Measurements from ENCODE around the gene PLXNA2.
A peak's percentile ranks its signal among the peaks of the same experiment; 100 is the strongest.

The PLXNA2 gene

DNA sequence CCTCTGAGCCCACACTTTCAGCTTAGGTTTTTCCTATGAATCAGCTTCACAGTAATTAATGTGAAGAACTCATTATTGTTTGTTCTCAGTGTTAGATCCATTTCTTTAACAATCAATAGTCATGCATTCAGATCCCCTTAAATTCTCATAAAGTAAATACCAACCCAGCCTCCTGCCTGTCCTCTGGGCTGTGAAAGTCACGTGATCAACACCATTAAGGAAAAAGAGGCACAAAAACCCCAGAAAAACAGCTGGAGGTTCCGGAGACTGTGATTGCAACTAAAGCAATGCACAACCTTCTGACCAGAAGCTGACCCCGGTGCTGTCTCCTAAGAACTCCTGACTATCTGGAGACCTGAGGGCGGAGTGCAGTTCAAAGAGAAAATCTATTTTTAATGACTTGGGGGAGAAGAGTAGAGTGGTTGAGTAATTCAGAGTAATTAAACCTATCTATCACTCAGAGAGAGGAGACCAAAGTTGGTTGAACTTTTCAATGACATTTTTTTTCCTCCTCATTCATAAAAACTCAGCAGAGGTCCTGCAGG is 132.5 kb downstream of the PLXNA2 start:
- no peak for DNase-seq

DNA sequence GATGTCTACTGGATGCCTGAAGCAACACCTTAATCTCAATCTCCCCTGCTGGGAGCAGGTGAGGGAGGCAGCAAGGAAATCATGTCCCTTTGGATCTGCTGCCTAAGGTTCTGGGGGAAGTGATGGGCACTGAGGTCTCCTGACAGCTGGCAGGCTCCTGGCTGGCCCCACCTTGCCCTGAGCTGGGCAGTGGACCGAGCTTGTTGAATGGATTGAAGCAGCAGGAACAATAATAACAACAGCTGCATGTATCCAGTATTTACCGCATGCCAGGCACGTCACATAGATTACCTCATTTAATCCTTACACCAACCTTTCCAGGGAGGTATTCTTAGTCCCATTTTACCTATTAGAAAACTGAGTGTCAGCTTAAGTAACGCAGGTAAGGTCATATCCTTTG is 133.9 kb downstream of the PLXNA2 start:
- DNase-seq = no peak

DNA sequence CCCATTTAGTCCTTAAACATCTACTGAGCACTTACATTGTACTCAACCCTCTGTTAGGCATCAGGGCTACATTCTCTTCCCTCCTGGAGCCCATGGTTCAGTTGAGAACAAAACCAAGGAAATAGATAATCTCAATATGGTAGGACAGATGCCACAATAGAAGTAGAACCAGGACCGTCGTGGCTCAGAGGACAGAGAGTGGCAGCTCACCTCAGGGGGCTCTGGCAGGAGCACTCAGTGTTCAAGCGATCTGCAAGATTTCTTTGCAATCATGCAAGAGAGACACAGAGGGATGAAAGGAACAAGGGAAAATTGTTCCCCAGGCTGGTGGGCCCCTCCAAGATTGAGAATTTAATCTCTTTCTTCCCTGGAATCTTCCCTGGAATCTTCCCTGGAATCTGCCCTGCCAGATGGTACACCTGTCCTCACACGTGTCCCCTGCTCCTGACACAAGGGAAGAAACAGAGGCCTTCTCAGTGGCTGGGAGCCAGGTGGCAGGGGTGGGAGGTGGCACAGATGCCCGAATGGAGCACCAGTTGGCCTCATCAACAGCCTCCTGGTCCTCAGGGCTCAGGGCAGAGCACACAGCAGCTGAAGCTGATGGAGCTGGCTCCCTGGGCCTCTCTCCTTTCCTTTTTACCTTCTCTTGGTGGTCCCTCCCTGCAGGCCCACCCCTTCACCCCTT is 135.4 kb downstream of the PLXNA2 start:
- no peak for DNase-seq

DNA sequence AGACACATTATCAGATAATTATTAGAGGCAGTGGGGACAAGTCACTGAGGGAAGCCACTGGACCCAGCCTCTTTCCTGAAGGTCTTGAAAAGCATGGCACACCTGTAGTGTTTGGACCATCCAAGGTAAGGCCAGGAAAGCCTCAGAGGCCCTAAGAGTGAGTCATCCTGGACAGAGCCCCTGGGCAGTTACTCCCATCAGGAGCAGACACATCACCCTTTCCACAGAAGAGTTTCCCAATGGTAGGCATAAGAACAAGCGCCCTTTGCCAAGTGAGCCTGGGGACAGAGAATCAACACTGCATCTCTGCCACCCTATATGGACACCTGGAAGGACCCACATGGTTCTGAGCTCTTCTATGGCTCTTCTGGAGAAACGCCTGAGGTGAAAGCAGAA is 136.0 kb downstream of the PLXNA2 start:
- DNase-seq = no peak

DNA sequence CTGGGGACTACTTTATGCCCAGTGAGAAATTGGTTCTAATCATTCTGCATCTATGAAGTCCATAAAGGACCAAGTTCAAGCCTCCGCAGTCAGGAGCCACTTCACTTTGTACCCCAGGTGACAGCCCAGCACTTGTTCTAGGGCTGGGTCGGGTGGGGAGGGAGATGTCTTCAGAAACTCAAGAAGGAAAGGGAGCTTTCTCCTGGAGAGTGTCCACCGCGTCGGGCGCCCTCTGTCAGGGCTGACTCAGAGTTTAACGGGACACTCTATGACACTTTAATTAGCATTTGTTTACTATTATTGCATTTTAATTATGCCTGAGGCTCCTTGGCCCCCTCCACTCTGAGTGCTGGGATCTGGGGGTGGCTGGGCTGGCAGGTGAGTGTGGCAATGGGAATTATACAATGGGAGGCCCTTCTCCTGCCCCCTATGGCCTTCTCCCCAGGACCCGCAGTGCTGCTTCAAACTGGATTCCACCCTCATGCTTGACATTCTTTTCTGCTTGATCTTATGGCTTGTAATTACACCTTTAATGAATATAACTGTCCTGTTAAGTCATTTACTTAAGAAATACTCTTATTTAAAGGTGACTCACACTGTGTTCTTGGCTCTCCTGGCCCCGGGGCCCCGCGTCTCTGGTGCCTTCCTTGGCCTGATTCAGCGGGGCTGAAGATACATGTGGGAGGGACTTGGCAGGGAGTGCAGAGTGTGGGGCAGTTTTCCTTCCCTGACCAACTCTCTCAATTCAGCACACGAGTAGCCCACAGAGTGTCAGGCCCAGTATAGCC is 136.6 kb downstream of the PLXNA2 start:
- DNase-seq = no peak

DNA sequence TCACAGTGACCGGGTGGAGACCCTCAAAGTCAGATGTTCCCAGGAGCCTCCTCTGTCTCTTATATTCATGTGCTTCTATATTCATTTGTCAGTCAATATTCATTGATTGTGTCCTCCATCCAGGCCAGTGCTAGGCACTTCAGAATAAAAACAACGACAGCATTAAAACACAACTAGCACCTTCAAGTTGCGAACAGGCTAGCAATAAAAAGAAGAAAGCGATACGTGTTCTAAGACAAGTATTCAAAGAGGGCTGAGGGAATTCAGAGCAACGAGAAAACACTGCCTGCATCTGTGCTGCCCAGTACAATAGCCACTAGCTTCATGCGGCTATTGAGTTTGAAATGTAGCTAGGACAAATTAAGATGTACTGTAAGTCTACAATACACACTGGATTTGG is 138.0 kb downstream of the PLXNA2 start:
- no peak for DNase-seq

DNA sequence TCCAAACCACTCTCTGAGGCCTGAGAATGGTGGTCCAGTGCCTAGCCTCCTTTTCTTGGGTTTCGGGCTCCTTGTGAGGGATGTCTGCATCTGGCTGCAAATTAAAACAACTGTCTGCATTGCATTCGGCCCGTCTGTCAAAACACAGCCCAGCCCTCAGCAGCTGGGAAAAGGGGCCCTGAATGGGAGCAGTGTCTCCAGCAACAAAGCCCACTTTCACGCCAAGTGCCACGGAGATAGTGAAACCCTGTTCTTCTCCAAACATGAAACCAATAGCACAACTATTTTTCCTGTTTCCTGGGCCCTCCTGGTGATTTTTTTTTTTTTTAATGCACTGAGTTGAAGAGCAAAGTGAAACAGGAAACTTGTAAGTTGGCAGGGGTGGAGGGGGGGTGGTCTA is 138.4 kb downstream of the PLXNA2 start:
- no peak for DNase-seq

DNA sequence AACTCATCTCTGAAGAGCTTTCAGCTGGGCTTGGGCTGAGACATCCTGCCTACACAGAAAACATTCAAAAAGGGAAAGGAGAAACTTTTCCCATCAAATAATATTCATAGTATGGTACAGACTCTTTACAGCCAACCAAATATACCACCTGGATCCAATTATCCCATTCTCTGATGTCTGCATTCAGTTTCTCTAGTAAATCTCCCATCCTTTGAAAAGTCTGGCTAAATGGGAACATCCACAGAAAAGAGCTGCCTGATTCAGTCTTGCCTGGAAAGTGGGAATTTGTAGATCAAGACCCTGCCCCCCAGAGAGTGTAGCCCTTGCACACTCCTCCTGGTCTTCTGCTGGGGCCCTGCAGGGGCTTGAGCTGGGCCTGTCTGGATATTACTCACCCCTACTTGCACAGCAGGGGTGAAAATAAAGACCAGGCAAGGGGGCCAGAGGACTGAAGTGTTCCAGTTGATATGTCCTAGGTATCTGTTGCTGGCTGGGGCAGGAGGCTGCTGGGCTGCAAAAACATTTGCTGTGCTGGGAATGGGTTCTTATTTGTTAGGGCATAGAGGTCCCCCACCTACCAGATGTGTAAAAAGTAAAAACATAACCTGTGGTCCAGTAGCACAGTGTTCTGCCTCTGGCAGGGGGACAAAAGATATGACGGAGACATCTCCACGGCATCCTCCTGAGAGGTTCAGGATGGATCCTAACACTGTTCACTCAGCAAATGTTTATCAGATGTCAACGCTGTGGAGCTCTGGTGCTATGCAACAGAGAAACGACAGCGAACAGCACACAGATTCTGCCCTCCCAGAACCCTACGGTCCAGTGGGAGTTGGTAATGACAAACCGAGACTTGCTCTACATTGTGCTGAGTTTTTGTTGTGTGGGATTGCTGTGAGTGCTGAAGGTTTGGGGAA is 140.3 kb downstream of the PLXNA2 start:
- no peak for DNase-seq

DNA sequence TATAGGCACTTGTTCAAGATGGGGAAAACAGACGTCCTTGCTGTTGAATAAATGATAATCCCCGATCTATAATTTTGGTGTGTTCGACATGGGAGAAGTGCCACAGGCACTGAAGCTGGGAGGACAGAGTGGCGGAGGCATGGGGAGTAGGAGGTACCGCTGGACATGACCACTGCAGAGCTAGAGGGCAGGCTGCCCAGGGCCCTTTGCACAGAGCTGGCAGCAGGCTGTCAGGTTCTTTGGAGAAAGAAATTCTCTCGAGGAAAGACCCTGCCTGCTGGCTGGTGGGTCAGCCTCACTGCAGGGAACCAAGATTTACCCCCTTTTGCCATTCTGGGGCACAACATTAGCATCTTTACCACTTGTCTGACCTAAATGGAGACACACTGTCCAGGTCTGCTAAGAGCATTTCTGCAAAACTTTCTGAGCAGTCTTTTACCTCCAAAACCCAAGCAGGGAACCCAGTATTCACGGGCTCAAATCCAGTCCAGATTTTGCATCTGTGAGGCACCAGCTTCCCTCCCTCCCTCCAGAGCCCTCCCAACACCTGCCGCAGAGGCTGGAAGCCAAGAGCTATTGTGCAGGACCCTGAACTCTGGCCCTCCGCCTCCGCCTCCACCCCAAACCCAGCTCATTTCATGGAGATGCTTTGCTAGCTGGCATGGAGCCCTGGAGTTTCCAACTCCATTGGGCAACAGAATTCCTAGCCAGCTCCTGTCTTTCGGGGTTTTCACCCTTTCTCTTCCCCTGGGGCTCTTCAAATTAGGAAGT is 142.3 kb downstream of the PLXNA2 start:
- peak; percentile 80 for DNase-seq

DNA sequence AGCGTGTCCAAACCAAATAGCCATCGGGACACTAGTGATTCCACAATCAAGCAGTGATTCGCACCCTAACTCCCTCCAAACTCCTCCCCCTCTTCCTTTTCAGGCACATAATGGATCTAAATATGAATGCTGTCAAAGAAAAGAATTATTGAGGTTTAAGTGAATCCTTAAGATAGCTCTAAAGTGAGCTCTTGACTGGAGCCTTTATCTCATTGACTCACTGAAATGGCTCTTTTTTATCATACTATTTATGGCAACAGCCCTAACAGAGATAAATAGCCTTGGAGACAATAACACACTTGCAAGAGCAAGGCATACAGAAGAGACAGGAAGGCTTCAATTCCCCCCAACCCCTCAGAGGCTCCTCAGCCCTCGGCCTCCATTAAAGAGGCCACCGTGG is 143.3 kb downstream of the PLXNA2 start:
- DNase-seq = peak; percentile 91

DNA sequence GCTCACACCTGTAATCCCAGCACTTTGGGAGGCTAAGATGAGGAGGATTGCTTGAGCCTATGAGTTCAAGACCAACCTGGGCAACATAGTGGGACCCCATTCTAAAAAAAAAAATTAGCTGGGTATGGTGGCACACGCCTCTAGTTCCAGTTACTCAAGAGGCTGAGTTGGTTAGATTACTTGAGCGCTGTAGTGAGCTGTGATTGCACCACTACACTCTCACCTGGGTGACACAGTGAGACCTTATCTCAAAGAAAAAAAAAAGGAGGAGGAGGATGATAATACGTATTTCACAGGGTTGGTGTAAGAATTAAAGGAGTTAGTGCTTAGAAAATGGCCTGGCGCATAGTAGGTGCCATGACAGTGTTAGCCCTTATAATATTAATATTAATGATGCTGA is 144.1 kb downstream of the PLXNA2 start:
- DNase-seq = no peak

DNA sequence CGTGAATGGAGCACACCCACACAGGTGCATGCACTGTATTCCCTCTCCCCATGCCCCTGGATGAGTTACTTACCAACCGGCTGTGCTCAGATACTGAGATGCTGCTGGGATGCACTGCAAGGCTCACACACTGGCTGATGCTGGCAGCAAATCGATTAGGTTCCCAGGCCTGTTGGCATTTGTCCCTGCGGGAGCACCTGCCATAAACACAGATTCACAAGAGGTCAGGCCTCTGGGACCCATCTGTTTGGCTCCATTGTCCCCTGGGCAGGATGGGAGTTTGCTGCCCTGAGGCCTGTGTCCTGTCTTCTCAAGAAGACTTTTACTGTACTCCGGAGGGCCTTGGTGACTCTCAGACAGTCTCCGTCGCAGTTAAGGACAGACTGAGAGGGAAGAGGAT is 145.4 kb downstream of the PLXNA2 start:
- DNase-seq = no peak

DNA sequence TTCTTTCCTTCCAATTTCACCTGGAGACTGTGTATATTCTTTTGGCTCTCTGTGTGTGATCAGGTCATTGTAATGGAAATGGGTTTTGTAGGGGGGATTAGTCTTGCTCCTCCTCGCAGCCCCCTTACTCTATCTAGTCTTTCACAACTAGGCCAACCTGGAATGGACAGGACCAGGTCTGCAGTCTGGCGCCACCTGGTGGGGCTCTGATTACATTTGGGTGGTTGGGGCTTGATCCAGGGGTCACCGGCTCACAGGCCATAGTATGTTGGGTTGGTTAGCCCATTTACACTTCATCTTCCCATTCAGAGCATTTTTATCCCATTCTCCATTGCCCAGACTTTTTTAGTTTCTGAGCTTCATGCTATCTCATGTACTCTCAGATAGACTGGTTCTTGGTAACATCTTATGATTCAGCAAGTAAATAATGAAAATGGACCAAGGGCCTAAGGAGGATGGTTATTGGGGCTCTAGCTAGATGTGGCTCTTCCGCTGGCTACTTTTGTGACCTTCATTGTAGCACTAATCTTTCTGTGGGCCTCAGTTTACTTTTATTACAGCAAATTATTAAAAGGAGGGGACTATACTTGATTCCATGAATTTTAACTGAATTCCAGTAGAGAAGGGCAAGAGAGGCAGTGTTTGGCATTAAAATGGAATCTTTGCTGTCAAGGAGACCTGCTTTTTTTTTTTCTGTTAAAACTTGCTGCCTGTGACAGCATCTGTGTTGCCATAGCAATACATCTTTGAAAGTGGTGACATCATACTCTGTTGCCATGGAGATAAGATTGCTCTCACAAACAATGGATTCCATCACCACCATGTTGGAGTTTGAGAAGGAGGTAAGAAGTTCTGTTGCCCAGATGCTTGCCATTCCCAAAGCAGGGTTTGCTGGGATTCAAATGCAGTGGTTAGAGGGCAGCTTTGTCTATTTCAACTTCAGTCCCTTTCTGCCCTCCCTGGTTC is 150.1 kb downstream of the PLXNA2 start:
- peak; percentile 26 for DNase-seq

DNA sequence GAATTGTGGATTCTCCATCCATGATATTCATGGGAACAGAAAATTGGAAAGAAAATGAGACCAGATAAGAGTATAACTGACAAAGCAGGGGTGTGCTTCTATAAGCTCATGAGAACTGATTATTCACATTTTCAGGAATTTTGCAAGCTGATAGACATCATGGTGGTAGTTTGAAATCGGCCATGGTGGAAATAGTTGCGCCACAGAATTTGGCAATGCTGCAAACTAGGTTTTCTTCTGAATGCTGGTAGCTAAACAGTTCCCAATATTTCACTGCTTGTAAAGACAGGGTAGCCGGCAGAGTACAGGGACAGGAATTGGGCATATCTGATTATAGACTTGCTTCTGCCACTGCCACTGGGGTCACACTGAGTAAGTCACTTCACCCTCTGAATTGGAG is 151.1 kb downstream of the PLXNA2 start:
- DNase-seq = no peak

DNA sequence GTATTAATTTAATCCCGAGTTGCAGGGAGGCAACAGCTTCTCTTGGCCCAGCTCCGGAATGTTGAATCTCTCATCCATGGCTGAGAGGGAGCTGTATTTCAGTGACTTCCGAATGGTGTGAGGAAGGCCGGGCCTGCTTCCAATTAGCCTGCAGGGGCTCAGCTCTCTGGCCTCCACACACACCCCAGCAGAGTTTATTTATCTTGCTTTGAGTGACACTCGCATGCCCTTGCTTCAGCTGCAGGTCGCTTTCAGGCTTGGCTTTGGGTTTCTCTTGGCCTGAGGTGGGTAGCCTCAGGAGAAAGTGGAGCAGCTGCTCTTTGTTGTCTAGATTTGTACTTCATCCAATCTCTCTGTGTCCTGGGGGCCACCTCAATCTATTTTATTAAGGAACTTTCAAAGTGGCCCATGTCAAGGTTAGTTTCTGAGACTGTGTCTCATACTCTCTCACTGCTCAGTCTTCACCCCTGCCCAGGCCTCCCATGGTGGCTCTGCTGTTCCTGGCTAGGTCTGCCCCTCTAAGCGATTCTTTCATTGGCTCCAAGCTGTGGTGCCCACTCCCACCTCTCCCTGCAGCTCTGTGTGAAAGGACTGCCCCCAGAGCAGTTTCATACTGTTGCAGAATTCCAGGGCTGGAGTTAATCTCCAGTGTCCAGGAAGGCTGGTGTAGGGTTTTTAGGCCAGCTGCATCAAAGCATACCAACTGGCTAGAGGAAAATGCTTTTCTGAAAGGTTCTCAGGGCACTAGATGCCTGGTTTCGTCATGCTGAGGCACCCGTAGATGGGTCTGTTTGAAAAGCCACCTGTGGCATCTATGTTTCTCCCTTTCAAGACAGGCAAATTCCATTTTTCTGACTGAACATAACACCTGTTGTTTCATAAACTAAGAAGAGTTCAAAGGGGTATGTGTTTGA is 153.5 kb downstream of the PLXNA2 start:
- no peak for DNase-seq

DNA sequence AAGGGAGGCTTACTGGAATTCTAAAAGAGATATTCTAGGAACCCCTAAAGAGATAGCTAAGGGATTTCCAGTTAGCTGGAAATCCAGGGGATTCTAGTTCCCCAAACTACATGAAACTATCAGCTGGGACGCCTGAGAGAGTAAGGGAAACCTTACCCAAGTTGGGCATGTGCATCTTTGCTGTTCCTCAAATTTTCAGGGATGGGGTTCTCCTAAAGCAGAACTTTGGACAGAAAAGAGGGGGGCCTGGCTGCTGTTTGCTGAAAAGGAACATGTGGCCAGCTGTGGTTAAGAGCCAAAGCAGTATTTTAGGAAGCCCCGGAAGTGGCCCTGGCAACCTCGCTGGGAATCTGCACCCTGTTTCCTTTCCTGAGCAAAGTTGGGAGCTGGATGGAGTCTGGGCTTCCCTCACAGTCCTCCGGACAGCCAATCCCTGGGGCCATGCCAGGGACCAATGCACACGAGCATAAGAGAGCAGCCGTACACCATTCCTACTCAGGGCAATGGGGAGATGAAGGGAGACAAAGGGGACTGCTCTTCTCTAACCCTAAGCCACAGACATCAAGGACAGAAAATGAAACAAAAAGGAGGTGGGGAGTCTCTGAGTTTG is 154.3 kb downstream of the PLXNA2 start:
- no peak for DNase-seq

DNA sequence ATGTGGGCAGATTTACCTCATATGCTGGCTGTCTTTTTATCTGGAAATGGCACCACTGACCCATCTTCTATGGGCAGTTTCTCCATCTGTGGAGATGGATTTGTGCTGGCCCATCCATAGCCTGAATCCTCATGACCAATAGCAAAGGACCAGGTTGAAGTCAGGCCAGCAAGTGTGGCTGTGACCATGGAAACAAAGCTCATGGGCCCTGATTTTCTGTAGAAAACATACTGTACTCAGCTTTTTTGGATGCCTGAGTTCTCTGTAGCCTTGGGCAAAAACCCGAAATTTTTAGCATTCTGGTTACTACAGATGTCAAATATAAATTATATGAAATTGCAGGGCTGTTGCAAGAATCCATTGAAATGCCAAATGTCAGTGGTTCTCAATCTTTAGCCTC is 155.0 kb downstream of the PLXNA2 start:
- DNase-seq = no peak

DNA sequence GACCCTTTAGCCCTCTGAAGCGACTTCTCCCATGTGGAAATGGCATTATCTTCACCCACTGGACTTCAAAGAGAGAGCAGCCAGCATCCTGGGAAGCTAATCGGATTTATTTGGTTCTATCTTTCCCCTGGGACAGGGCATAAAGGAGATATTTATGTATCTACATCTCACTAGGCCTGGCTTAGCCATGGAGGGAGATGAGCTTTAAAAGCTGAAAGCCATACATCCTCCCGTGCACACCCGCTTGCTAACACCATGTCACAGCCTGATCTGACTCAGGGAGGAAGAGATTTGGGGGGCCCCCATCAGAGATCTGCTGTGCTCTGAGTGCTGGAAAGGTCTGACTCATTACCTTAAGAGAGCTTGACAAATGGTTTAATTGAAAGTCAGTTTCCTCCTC is 155.9 kb downstream of the PLXNA2 start:
- DNase-seq = no peak

DNA sequence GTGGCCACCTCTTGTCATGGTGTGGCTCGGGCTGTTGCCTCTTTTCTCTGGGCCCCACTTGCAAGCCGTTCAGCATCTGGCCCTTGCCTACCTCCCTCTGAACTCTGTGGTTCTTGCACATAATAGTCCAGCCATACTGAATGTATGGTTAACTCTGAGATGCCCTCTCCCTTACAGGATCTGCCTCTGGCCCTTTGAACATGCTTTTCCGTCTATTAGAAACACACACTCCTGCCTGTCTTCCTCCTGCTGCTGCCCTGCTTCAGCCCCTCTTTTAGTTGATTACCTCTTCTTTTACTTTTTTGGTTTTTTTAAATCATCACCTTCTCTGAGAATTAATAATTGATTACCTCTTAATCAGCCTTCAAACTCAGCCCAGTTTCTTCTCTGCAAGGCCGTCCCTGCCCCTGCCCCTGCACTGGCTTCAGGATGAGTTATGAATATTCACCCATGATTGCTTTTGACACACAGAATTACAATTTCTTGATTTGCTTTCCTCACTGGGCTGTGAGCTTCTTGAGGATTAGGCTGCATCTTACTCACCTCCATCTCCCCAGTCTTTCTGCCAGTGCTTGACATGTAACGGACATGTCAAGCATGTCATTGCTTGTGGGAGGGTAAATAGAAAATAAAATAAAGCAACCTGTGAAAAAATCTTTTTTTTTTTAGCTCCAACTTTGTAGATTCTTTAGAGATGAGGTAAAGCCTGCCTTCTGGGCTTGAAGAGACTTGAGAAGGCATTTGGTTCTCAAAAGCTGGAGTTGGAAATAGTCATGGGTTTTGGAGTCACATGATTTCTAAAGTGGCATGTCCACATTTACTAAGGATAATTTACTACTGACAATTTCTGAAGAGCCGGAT is 158.3 kb downstream of the PLXNA2 start:
- no peak for DNase-seq
